SK-N-SH treated with all-trans-retinoic acid at 6 μM for 48 hours (cell line): ENCODE results near the gene BPGM.
"Not testable (repeated sequence)": the region's sequence is repeated elsewhere in the genome, so short reads cannot be mapped to it uniquely, and the experiment has no call there.

Source experiments
- ATAC-seq: fragments of 200-7000 bp; cut with Tn5 transposase; 3 replicates; pipeline ENCODE4 v1.9.1; 2020; ENCODE audit warnings: mild to moderate bottlenecking, moderate library complexity
- ARNTL ChIP-seq: fragments of 450-650 bp; formaldehyde crosslinking; IDR thresholded peaks from 2 replicates; pipeline ENCODE4 v1.5.0; 2020; ENCODE audit warnings: low read depth, mild to moderate bottlenecking, moderate library complexity, borderline replicate concordance
- CREB5 ChIP-seq: fragments of 250-450 bp; sonication (Bioruptor Pico); IDR thresholded peaks from 2 replicates; pipeline ENCODE4 v1.5.1; 2020; ENCODE audit warnings: low read depth, mild to moderate bottlenecking, moderate library complexity
- CSDC2 ChIP-seq: fragments of 250-450 bp; sonication (Bioruptor Pico); IDR thresholded peaks from 2 replicates; pipeline ENCODE4 v1.5.0; 2020; ENCODE audit warnings: mild to moderate bottlenecking, moderate library complexity
- GLIS3 ChIP-seq: fragments of 250-450 bp; sonication (Bioruptor Pico); IDR thresholded peaks from 2 replicates; pipeline ENCODE4 v1.5.0; 2020; ENCODE audit warnings: mild to moderate bottlenecking, moderate library complexity
- ISL1 ChIP-seq: fragments of 250-450 bp; sonication (Bioruptor Pico); IDR thresholded peaks from 2 replicates; pipeline ENCODE4 v2.1.2; 2022; ENCODE audit warnings: mild to moderate bottlenecking, moderate library complexity
- OSR1 ChIP-seq: fragments of 250-450 bp; sonication (Bioruptor Pico); IDR thresholded peaks from 2 replicates; pipeline ENCODE4 v1.8.0; 2022; ENCODE audit warnings: moderate library complexity, mild to moderate bottlenecking, inconsistent platforms
- POU6F1 ChIP-seq: fragments of 250-450 bp; sonication (Bioruptor Pico); IDR thresholded peaks from 2 replicates; pipeline ENCODE4 v1.8.0; 2021; ENCODE audit warnings: low read depth, mild to moderate bottlenecking, moderate library complexity, borderline replicate concordance
- RARB ChIP-seq: fragments of 250-450 bp; sonication (Bioruptor Pico); IDR thresholded peaks from 2 replicates; pipeline ENCODE4 v1.8.0; 2021; ENCODE audit warnings: mild to moderate bottlenecking, moderate library complexity
- TOX ChIP-seq: fragments of 250-450 bp; sonication (Bioruptor Pico); IDR thresholded peaks from 2 replicates; pipeline ENCODE4 v1.8.0; 2021; ENCODE audit warnings: mild to moderate bottlenecking, moderate library complexity, borderline replicate concordance
- ZC3H10 ChIP-seq: fragments of 250-450 bp; sonication (Bioruptor Pico); IDR thresholded peaks from 2 replicates; pipeline ENCODE4 v1.5.1; 2021; ENCODE audit warnings: mild to moderate bottlenecking, moderate library complexity
- ZFP3 ChIP-seq: fragments of 250-450 bp; sonication (Bioruptor Pico); IDR thresholded peaks from 2 replicates; pipeline ENCODE4 v1.5.0; 2020; ENCODE audit warnings: mild to moderate bottlenecking, moderate library complexity
- ZFP30 ChIP-seq: fragments of 450-650 bp; formaldehyde crosslinking; IDR thresholded peaks from 2 replicates; pipeline ENCODE4 v1.5.0; 2022; ENCODE audit warnings: mild to moderate bottlenecking, moderate library complexity
- ZNF565 ChIP-seq: fragments of 450-650 bp; formaldehyde crosslinking; conservative IDR thresholded peaks from 2 replicates; pipeline ENCODE4 v1.5.0; 2020; ENCODE audit warnings: low read depth, mild to moderate bottlenecking, moderate library complexity
- ZNF70 ChIP-seq: fragments of 450-650 bp; formaldehyde crosslinking; IDR thresholded peaks from 2 replicates; pipeline ENCODE4 v1.5.0; 2020; ENCODE audit warnings: mild to moderate bottlenecking, moderate library complexity
- ZNF8 ChIP-seq: fragments of 450-650 bp; formaldehyde crosslinking; IDR thresholded peaks from 2 replicates; pipeline ENCODE4 v1.5.0; 2020; ENCODE audit warnings: mild to moderate bottlenecking, moderate library complexity
- TF ChIP-seq, protein P1 (sequence below): fragments of 250-450 bp; sonication (Bioruptor Pico); IDR thresholded peaks from 2 replicates; pipeline ENCODE4 v1.8.0; 2020; ENCODE audit warnings: mild to moderate bottlenecking, moderate library complexity, borderline replicate concordance
- TF ChIP-seq, protein P2 (sequence below): fragments of 250-450 bp; sonication (Bioruptor Pico); IDR thresholded peaks from 2 replicates; pipeline ENCODE4 v1.5.1; 2021; ENCODE audit warnings: mild to moderate bottlenecking, moderate library complexity

The BPGM gene

DNA sequence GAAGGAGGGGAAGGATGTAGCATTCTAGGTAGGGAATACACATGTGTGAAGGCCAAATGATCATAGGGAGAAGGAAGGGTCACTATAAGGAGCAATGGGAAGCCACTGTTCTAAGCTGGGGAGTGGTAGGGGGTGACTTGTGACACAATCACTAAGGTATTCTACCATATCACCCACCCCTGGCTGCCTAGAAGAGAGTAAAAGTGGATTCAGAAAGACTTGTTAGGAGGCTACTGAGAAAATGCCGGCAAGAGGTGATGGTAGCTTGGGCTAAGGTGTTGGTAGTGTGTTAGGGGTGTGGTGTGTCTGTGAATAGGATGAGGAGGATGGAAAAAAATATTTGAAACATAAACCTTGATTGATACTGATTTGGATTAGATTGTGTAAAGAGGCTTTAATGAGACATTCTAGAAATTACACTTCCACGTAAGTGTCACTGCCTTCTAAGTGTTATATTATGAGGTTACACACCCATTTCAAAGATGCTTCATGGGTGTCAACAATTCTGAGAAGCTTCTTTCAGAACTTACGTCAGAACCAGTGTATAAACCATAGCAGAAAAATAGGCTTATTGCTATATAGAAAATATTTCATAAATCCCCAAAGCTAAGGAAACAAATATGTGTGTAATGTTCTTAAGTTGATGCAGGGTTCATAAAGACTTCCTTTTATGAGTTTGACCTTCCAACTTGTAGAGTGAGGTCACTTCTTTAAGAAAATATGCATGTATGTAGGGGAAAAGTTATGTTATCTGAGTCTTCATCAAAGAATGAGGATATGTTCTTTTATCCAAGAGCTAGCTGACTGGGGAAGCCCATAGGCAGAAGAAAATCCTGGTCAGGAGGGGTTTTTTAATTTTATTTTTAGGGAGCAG is 5.6 kb upstream of the BPGM start:
- no peak for ATAC-seq
- TF ChIP-seq CREB5 (CRISPR knock-in tag), result no peak
- TF ChIP-seq POU6F1, result no peak
- TF ChIP-seq RARB (CRISPR knock-in tag), result no peak
- no peak for TF ChIP-seq CSDC2 (CRISPR knock-in tag)
- TF ChIP-seq ISL1, result no peak
- no peak for TF ChIP-seq ZNF8 (CRISPR knock-in tag)
- no peak for TF ChIP-seq ZFP30
- no peak for TF ChIP-seq GLIS3
- TF ChIP-seq, protein P1, sequence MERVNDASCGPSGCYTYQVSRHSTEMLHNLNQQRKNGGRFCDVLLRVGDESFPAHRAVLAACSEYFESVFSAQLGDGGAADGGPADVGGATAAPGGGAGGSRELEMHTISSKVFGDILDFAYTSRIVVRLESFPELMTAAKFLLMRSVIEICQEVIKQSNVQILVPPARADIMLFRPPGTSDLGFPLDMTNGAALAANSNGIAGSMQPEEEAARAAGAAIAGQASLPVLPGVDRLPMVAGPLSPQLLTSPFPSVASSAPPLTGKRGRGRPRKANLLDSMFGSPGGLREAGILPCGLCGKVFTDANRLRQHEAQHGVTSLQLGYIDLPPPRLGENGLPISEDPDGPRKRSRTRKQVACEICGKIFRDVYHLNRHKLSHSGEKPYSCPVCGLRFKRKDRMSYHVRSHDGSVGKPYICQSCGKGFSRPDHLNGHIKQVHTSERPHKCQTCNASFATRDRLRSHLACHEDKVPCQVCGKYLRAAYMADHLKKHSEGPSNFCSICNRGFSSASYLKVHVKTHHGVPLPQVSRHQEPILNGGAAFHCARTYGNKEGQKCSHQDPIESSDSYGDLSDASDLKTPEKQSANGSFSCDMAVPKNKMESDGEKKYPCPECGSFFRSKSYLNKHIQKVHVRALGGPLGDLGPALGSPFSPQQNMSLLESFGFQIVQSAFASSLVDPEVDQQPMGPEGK (CRISPR knock-in tag), result no peak
- TF ChIP-seq TOX (CRISPR knock-in tag), result no peak
- no peak for TF ChIP-seq ZNF70

- not testable (repeated sequence) for ATAC-seq
These were observed 4.7 kb upstream of the BPGM start for GRCh38 chr7:134641981-134642380.

DNA sequence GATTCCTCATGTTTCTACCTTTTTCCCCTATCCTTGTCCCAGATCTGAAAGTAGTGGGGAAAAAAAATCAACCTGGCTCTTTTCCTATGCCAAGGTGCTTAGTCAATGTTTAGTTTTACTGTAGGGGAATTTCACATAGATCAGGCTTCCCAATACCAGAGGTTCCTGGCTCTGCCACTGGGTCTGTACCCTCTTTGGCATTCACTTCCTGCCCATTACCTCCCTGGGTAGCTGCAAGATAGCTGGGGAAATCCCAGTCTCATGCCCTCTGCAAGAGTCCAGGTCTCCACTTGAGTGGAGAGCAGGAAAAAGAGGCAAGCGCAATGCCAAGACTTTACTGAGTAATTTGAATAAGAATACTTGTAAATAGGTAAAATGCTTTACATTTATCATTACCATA is 3.5 kb upstream of the BPGM start:
- ATAC-seq, result no peak
- TF ChIP-seq ISL1 (no peak), ARNTL (CRISPR knock-in tag) (no peak), ZNF70 (no peak), CSDC2 (CRISPR knock-in tag) (no peak), ZC3H10 (no peak), POU6F1 (no peak), RARB (CRISPR knock-in tag) (no peak), OSR1 (no peak), ZNF565 (CRISPR knock-in tag) (no peak), ZFP3 (CRISPR knock-in tag) (no peak), ZNF8 (CRISPR knock-in tag) (no peak), GLIS3 (no peak), CREB5 (CRISPR knock-in tag) (no peak)
- TF ChIP-seq, protein P2, sequence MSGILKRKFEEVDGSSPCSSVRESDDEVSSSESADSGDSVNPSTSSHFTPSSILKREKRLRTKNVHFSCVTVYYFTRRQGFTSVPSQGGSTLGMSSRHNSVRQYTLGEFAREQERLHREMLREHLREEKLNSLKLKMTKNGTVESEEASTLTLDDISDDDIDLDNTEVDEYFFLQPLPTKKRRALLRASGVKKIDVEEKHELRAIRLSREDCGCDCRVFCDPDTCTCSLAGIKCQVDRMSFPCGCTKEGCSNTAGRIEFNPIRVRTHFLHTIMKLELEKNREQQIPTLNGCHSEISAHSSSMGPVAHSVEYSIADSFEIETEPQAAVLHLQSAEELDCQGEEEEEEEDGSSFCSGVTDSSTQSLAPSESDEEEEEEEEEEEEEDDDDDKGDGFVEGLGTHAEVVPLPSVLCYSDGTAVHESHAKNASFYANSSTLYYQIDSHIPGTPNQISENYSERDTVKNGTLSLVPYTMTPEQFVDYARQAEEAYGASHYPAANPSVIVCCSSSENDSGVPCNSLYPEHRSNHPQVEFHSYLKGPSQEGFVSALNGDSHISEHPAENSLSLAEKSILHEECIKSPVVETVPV, result no peak
- TF ChIP-seq, protein P1 (CRISPR knock-in tag), result no peak
- TF ChIP-seq, all 23 proteins: peak for 0
